ENCODE results near the gene MAP3K20. TPM values are rescaled to one million over a fixed set of nuclear protein-coding genes. Genes with fewer than 3 reads are reported as not detected.
A peak's percentile ranks its signal among the peaks of the same experiment; 100 is the strongest.

MAP3K20 gene
- total RNA-seq = 31.5 and 32.0 TPM in 2 replicates
- polyA plus RNA-seq = 6.3 and 7.8 TPM in 2 replicates
- polyA plus RNA-seq (2011; cell fraction: cytosol; rRNA removed) = 11.0 and 11.9 TPM in 2 replicates
- 9.9 and 12.1 TPM in 2 replicates for polyA plus RNA-seq (2011; cell fraction: nucleus; rRNA removed)
- polyA plus RNA-seq (2012) = 20.9 and 27.3 TPM in 2 replicates
- polyA minus RNA-seq = 17.3 and 22.5 TPM in 2 replicates
- 25.4 TPM for polyA minus RNA-seq (2011; cell fraction: cytosol; rRNA and poly(A)+ RNA removed)
- polyA minus RNA-seq (2011; cell fraction: nucleus; rRNA and poly(A)+ RNA removed) = 19.8 and 20.5 TPM in 2 replicates
- Bru-seq, nascent RNA = percentile 74 among the genes with signal in this experiment
- BruChase-seq, experiment 1, labeled RNA remaining after a 6-hour chase = percentile 68 among the genes with signal in this experiment
- BruChase-seq, experiment 2, labeled RNA remaining after a 2-hour chase = percentile 58 among the genes with signal in this experiment
- long read RNA-seq, full-length matches to known transcripts = 28 of 48 reads
- long read RNA-seq, partial matches to known transcripts = 2 of 48 reads
- long read RNA-seq, other reads (novel, unspliced or antisense) = 18 of 48 reads

- no peaks in the 10 kb centered on the region for H3K27me3 ChIP-seq (ENCODE audit: control insufficient read depth in 2 of 2, insufficient read depth in 2 of 2, low read length in 2 of 2)
- no peaks in the 10 kb centered on the region for H3K9me1 ChIP-seq (replicated peaks; ENCODE audit: control insufficient read depth, extremely low read depth, insufficient read depth, low read length)
- no peaks in the 10 kb centered on the region for H4K20me1 ChIP-seq (replicated peaks; ENCODE audit: control insufficient read depth, extremely low read depth, insufficient read depth, low read length)
- BruUV-seq (replicated peaks) = TSS peak; percentile 70
- peaks cover 34% of the 10 kb centered on the region for H3K79me2 ChIP-seq (ENCODE audit: control insufficient read depth, insufficient read depth, low read length)
- H3K4me1 ChIP-seq (ENCODE audit: control insufficient read depth, extremely low read depth, insufficient read depth, low read length) = peaks cover 15% of the 10 kb centered on the region
- no peaks in the 10 kb centered on the region for H3K36me3 ChIP-seq (ENCODE audit: control insufficient read depth in 2 of 2, extremely low read depth in 1 of 2, insufficient read depth in 2 of 2, low read length in 2 of 2)
- H2AFZ ChIP-seq (ENCODE audit: low read depth, low read length) = peak within 1 kb of the TSS; percentile 87
- H3K4me3 ChIP-seq (replicated peaks in 1 of 3; ENCODE audit: insufficient read depth in 1 of 3, low read depth in 1 of 3, low read length in 3 of 3) = peak within 1 kb of the TSS; percentile 54 to 86 (median 56)
- FAIRE-seq (no peak), DNase-seq (ENCODE audit: low read depth, low spot score) (peak; percentile 70)
- H3K9me3 ChIP-seq (replicated peaks; ENCODE audit: control insufficient read depth, insufficient read depth, low read length) = no peaks in the 10 kb centered on the region
- POLR2A ChIA-PET = interaction anchor here (0.6 kb wide), 1 partner anchor 252 kb away, joined by 3 read pairs; no protein-coding TSS in a partner anchor
- H3K27ac ChIP-seq (ENCODE audit: insufficient read depth, low read depth, low read length) = peak within 1 kb of the TSS; percentile 78
- TF ChIP-seq MYC (IDR thresholded peaks at IDR 0.05; ENCODE audit: low read depth, low read length) = peak; percentile 19
- TF ChIP-seq POLR2A (IDR thresholded peaks at IDR 0.05; ENCODE audit: low read depth, low read length) = peak; percentile 54
- TF ChIP-seq, protein P1, sequence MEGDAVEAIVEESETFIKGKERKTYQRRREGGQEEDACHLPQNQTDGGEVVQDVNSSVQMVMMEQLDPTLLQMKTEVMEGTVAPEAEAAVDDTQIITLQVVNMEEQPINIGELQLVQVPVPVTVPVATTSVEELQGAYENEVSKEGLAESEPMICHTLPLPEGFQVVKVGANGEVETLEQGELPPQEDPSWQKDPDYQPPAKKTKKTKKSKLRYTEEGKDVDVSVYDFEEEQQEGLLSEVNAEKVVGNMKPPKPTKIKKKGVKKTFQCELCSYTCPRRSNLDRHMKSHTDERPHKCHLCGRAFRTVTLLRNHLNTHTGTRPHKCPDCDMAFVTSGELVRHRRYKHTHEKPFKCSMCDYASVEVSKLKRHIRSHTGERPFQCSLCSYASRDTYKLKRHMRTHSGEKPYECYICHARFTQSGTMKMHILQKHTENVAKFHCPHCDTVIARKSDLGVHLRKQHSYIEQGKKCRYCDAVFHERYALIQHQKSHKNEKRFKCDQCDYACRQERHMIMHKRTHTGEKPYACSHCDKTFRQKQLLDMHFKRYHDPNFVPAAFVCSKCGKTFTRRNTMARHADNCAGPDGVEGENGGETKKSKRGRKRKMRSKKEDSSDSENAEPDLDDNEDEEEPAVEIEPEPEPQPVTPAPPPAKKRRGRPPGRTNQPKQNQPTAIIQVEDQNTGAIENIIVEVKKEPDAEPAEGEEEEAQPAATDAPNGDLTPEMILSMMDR (IDR thresholded peaks at IDR 0.05; ENCODE audit: extremely low read depth in 1 of 2, insufficient read depth in 1 of 2, low read depth in 1 of 2, low read length in 2 of 2) = peak; percentile 17 to 48
- TF ChIP-seq JUN (IDR thresholded peaks at IDR 0.05; ENCODE audit: borderline replicate concordance, insufficient read depth, insufficient read length, low read depth) = no peak
- TF ChIP-seq POLR2AphosphoS5 (IDR thresholded peaks at IDR 0.05; ENCODE audit: insufficient read depth, low read depth, low read length) = peak; percentile 61
- TF ChIP-seq, protein P2, sequence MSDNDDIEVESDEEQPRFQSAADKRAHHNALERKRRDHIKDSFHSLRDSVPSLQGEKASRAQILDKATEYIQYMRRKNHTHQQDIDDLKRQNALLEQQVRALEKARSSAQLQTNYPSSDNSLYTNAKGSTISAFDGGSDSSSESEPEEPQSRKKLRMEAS (IDR thresholded peaks at IDR 0.05; ENCODE audit: insufficient read depth, insufficient read length) = no peak
- TF ChIP-seq EZH2 (IDR thresholded peaks at IDR 0.05; ENCODE audit: borderline replicate concordance, low read depth, low read length, severe bottlenecking) = no peak
- TF ChIP-seq FOS (IDR thresholded peaks at IDR 0.05; ENCODE audit: borderline replicate concordance, insufficient read depth, low read length) = no peak
- TF ChIP-seq GATA2 (IDR thresholded peaks at IDR 0.05; ENCODE audit: insufficient read depth, insufficient read length, low read depth, low read length) = no peak
- H3K9ac ChIP-seq (replicated peaks; ENCODE audit: extremely low read depth, insufficient read depth, low read length) = peak within 1 kb of the TSS; percentile 87
- CTCF ChIA-PET = interaction anchor here (0.7 to 3.5 kb wide), 3 partner anchors 27 to 134 kb away, joined by 3 to 23 read pairs (median 6); no protein-coding TSS in a partner anchor
- intact Hi-C loops (cut with micrococcal nuclease) (loop anchor here (1.0 to 5.0 kb wide), 3 partner anchors 109 to 279 kb away; partner anchors contain the start of gene CDCA7), dilution Hi-C loops (cut with MboI; ENCODE audit: extremely low pct_ligation_motif_present, low sequenced_read_pairs) (no loop called here)
- H3K4me2 ChIP-seq (ENCODE audit: insufficient read depth, low read length) = peak within 1 kb of the TSS; percentile 97
These were observed at the start of gene MAP3K20 for GRCh38 chr2:173075781-173076580. MAP3K20 (plus strand) TSS chr2:173075846; CDS start chr2:173091032, 15,186 bp downstream.
